Activated CD4-positive, alpha-beta T cell treated with anti-CD3 and anti-CD28 coated beads, Interleukin-2, amount 50 U/mL, for 24 hours (primary cell): ENCODE measurements around the gene MPI.
"Not testable (repeated sequence)": the region's sequence is repeated elsewhere in the genome, so short reads cannot be mapped to it uniquely, and the experiment has no call there.

Experiments used
- DNase-seq, 2 donors: peaks; one replicate each; pipeline ENCODE4 v3.0.0-alpha.2; 2020; ENCODE audit warnings: low read depth in 1 of 2, low spot score in 1 of 2

Gene MPI

DNA sequence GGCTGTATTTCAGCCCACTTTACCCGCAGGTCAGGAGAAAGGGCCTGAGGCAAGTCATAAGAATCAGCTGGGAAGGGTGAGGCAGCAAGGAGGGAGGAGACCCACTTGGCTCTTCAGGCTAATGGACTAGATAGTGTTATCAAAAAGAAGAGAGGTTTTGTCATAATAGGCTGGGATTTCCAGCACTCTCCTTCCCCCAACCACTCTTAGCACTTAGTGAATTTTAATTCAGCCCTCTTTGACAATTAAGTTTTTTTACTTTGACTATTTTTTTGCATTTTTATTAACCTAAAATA, 771 bp downstream of the MPI start:
- no peak for DNase-seq

DNA sequence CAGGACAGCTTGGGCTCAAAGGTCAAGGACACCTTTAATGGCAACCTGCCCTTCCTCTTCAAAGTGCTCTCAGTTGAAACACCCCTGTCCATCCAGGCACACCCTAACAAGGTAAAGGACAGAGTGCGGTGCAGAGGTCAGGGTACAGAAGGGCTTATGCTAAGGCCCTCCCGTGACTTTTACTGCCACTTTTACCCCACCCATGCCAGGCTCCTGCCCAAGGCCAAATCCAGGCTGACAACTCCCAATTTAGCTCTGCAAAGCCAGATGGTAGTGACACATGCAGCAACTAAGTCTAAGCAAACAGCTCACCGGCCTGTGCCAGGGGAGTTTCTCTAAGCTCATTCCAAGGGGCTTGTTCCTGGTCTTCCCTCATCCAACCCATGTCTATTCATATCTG, 1.6 kb downstream of the MPI start:
- DNase-seq, result no peak

DNA sequence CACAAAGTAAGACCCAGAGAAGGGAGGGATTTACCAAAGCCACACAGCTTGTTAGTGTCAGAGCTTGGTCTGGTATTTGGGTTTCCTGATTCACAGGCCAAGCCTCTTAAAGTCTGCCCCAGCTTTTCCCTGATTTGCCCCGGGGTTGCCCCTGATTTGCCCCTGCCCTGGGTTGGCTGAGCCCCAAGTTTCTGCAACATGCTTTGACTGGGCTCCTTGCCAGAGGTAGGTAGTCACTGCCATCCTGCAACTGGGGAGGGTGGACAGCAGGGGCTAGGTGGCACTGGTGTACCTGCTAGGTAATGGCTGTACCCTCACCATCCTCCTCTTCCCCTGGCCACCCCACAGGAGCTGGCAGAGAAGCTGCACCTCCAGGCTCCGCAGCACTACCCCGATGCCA, 2.5 kb downstream of the MPI start:
- DNase-seq, result no peak

DNA sequence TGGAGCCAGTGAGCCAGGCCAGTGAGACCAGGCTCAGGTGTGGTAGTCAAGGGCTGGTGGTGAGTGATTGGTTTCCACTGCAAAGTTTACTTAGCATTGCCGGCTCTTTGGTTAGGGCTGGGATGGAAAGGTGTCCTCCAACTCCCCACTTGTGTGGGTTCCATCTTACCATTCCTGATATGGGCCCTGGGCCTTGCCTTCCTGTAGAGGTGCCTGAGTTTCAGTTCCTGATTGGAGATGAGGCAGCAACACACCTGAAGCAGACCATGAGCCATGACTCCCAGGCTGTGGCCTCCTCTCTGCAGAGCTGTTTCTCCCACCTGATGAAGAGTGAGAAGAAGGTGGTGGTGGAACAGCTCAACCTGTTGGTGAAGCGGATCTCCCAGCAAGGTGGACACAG, 3.1 kb downstream of the MPI start:
- DNase-seq, result no peak

DNA sequence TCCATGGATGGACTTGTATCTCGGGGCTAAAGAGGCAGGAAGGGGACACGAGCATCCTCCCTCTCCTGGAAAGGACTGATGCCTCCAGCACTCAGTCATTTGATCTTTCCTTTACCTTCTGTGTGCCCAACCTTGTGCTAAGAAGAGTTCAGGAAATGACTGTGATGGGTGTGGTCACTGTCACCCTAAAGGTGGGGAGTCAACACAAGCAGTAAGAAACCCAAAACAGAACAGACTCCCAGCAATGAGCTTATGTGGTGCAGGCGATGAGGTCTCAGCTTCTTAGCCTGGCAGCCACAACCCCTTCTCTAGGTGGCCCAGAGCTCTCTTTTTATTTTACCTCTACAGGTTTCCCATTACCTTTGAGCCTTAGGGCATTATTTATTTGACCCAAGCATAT, 3.8 kb downstream of the MPI start:
- no peak for DNase-seq

DNA sequence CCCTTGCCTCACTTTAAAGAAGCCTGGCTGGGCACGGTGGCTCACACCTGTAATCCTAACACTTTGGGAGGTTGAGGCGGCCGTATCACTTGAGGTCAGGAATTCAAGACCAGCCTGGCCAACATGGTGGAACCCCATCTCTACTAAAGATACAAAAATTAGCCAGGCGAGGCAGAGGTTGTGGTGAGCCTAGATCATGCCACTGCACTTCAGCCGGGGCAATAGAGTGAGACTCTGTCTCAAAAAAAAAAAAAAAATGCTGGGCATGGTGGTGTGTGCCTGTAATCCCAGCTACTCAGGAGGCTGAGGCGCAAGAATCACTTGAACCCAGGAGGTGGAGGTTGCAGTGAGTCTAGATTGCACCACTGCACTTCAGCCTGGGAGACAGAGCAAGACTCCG, 4.5 kb downstream of the MPI start:
- DNase-seq, result not testable (repeated sequence)

DNA sequence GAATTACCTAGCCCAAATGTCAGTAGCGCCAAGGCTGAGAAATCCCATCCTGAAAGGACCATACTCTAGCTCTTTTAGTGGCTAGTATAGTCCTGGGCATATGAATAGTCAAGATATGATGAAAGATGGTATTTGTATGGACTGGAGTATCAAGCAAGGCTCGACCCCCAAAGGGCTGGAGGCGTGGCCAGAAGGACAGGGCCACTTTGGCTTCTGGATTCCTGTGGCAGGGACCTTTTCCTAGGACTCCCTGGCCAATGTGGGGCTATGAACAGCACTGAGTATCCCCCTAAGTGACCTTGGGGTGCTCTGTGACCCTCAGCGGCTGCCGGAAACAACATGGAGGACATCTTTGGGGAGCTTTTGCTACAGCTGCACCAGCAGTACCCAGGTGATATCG, 6.0 kb downstream of the MPI start:
- no peak for DNase-seq

DNA sequence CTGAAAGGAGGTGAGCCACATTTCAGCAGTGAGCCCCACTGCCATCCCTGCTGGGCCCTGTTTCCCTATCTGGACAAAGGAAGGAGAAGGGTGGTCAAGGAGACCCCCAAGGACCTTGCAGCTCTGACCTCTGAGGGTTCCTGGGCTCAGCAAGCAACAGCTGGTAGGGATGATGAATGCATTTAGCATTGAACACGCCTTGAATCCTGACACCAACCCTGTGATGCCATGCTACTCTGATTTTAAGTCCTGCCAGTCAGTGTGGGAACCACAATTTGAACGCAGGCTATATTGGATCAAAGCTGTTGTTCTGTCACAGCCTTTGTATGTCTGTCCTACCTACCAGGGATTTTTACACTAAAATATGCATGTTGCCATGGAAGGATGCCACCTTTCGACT, 6.5 kb downstream of the MPI start:
- no peak for DNase-seq

DNA sequence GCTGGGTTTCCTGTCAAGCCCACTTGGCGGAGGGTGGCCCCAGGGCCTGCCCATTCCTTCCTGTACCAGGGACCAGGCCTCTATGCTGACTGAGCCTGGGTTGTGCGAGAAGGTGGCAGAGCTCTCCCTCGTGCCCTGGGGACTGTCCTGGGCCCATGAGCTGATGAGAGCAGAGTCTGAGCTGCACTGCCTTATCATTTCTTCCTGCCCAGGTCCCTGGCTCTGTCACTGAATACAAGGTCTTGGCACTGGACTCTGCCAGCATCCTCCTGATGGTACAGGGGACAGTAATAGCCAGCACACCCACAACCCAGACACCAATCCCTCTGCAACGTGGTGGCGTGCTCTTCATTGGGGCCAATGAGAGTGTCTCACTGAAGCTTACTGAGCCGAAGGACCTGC, 7.5 kb downstream of the MPI start:
- DNase-seq, result no peak

DNA sequence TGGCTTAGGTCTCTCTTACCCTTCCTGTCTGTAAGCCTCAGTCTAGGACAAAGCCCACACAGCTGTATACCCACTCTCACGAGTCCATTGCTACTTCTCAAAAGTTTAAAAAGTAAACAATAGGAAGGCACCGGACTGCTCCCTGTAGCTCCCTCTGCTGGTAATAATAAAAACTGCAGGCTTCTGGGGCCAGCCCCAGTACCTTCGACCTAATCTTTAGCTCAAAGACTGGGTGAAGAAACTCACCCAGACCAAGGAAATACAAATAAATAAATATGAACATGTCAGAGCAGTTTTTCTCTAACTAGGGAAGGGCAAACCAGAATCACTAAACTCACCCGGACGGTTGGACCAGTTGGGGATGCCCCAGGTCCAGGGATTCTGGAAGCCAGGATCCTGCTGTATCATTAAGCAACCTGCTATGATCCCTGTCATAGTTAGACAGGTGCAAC, 11.8 kb downstream of the MPI start:
- DNase-seq, result peak; percentile 40 to 57

DNA sequence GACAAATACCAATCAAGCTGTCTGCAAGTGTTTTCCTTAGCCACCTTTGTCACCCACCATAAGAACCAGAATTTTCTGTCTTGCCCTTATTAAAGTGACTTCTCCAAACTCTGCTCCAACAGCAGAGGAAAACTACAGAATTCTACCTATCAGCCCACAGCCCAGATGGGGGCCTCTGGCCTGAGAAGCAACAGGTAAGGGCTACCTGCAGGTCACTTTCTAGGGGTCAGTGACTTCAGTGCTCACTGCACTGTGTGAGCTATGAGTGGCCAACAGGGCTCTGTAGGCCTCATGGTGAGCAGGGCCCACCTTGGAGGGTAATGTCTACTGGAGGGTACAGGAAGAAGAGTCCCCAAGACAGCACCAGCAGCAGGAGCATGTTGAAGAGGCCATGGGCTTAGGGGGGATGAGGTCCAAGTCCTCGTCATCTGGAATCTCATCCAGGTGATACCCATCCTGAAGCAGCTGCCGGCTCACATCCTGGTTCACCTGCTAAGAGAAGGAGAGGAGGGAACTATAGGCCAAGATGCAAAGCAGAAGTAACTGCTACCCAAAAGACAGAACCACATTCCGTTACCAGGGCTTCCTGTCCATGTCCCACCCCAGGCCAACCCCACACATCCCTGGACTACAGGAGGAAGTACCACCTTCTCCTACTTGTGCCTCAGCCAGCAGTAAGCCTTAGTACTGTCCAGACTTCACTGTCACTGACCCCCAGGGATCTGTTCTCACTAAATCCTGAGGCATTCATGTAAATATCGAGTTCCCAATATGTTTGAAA, 12.6 kb downstream of the MPI start:
- no peak for DNase-seq

DNA sequence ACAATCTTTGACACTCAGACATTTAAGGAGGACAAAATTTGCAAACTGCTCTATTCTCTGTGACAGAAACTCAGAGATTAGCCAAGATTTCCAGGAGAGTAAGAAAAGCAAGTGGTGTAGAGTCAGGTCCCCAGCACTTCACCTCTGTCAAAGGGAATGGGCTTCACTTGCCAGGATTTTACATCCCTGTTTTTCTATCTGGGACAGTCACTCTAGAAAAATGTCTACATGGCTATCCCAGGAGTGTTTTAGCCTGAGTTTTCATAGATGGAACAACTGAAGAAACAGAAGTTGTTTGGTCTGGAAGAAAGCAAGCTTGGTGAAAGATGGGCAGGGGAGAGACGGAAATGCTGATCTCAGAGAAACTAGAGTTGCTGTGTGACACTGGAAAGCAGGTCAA, 13.8 kb downstream of the MPI start:
- DNase-seq, result no peak

DNA sequence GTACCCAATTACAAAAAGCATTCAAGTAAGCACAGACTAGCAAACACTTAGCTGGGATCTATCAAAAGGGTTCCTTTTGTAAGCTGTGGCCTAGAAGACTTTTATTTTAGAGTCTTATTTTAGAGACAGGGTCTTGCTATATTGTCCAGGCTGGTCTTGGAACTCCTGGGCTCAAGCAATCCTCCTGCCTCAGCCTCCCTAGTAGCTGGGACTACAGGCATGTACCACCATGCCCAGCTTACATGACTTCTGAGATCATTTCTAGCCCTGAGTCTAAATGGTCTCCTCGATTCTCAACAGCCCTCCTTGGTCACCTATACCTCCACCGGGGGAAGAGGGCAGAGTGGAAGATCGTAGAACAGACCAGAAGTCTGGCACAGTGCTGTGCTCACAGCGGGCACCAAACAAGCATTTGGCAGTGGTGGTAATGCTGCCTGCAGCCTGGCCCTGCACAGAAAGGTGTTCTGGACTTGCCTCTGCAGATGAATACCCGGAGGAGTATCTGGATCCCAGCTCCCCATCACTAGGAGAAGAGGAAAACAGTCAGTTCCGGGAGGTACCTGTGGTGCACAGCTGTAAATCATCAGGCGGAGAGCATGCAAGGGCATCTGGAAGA, 14.5 kb downstream of the MPI start:
- DNase-seq, result no peak

DNA sequence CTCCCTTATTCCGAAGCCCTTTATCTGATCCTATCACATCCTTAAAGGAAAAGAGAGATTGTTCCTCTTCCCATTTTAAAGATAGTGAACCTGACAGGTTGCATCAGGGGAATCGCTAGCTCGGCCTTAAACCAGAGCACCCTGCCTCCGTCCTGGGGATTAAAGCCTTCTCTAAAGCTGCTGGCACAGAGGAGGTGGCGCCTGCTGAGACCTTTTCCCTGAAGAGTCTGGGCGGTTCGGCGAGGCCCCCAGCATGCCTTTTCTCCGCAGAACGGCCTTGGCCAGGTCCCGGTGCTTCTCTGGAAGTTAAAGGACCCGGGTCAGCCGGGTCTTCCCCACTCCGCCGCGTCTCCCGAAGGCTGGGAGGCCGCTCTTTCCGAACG, 16.2 kb downstream of the MPI start:
- DNase-seq, result peak; percentile 13 to 15

DNA sequence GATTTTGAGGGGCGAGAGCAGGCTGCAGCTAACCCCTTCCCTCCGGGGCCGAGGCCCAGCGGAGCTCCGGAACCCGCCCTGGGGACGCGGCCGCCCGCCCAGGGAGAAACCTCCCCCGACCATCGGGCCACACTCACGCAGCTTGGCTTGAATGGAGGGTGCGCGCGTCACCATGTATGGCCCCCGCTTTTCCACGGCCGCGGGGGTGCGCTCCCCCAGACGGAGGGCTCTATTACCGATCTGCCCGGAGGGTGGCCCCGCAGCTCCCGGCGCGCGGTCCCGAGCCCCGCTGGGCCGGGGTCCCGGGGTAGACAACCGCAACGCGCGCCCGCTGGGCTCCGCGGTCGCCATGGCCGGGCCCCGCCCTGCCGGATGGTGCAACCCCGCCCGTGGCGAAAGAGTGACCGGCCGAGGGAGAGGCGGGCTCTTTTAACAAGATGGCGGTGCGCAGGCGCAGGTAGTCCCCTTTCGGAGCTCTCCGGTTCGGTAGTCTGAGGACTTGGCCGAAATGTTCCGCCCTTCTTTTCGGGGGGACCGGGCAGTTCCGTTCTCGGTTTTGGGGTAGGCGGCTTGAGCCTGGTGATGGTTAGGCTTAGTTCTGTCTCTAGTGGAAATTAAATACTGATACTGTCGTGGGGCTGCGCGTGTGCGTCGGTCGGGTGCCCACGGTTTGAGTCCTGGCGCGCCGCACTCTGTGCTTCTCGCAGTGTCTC, 16.8 kb downstream of the MPI start, which contains the start of gene FAM219B:
Gene FAM219B, minus strand, starts transcription at position 402 of the 713 bp plus-strand sequence. Its CDS starts 51 bp downstream, at position 351.
- peak; percentile 47 to 66 for DNase-seq

DNA sequence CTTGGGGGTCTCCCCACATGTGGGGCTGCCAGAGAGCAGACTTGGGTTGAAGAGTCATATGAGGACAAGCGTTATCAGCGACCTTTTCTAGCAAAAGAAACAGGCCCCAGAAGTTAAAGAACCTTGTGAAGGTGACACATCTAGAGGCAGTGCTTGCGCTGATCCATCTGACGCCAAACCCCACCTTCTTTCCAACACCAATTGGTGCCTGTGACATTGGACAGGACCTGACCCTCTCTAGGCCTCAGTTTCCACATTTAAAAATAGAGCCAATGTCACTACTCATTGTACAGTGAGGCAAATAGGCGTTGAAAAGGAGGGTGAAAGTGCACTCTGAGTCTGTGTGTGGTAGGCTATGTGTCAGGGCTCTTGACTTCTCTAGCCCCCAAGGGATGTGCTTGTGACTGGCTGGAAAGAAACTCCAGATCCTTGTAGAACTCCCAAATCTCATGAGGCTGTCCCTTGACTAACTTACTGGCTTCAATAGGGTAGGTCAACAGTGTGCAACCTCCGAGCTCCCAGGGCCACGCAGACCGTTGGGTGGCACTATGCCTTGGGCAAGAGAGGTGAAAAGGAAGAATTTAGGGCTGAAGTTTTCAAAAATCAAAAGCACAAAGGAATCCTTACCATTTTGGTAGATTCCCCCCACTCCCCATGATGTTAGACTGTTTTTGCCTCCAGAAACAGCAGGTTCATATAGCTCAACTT, 17.5 kb downstream of the MPI start:
- no peak for DNase-seq

DNA sequence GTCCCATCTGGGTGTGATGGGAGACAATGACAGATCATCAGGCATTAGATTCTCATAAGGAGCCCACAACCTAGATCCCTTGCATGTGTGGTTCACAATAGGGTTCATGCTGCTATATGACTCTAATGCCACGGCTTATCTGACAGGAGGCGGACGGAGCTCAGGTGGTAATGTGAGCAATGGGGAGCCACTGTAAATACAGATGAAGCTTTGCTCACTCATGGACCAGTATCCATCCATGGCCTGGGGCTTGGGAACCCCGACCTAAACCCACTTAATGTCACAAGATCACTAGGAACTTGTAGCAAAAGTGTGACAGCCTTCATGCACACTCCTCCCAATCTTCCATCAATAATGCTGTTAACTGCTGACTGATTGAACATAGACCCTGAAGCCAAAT, 18.8 kb downstream of the MPI start:
- no peak for DNase-seq

DNA sequence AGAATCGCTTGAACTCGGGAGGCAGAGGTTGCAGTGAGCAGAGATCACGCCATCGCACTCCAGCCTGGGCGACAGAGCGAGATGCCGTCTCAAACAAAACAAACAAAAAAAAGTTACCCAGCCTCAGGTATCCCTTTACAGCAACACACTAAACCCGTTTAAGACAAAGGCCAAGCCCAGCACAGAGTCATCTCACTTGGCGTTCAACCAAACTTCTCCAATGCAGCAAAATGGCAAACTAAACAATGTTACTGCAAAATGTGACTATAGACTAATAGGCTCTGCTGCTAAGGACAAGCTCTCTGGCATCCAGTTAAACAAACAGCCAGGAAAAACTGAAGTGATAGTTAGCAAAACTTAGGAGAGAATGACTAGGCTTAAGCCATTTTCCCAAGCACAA, 23.2 kb downstream of the MPI start:
- DNase-seq, result no peak

DNA sequence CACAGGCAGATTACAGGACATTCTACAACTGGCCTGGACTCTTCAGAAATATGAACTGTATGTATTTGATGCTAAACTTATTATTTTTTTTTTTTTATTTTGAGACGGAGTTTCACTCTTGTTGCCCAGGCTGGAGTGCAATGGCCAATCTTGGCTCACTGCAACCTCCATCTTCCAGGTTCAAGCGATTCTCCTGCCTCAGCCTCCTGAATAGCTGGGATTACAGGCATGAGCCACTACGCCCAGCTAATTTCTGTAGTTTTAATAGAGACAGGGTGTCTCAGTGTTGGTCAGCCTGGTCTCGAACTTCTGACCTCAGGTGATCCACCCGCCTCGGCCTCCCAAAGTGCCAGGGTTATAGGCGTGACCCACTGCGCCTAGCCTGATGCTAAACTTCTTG, 24.0 kb downstream of the MPI start:
- DNase-seq, result not testable (repeated sequence)

DNA sequence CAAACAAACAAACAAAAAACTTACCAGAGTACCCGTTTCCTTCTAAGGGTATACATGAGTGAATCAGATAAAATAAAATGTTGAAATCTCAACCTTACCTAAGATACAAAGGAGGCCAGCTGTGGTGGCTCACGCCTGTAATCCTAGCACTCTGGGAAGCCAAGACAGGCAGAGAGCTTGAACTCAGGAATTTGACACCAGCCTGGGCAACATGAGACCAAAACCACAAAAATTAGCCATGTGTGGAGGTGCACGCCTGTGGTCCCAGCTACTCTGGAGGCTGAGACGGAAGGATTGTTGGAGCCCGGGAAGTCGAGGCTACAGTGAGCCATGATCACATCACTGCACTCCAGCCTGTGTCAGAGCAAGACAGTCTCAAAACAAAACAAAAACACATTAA, 27.8 kb downstream of the MPI start:
- no peak for DNase-seq

DNA sequence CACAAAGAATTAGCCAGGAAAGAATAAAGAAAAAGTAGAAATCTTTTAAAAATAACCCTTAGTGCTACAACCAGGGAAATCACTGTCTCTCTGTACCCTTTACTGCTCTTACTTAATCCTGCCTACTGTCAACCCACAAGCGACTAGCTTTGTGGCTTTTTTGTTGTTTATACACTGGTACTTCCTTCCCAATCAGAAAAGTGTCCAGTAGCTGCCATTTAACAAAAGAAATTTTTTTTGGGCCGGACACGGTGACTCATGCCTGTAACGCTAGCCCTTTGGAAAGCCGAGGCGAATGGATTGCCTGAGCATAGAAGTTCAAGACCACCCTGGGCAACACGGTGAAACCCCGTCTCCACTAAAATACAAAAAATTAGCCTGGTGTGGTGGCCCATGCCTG, 30.6 kb downstream of the MPI start:
- DNase-seq, result no peak

DNA sequence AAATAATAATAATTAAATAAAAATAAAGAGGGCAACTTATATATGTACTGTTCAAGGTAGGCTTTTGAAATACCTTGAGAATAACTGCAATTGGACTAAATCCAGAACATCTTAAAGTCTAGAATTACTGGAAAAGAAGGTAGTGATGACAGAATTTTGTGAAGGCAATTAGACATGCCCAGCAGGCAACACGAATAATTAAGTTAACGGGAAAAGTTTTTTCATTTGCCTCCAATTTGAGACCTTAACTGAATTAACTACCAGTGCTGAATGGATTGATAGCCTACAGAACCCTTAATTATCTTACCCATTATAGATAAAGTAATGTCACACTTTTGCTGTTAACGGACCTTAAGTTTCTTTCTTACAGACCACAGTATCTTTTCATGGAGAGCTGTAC, 34.7 kb downstream of the MPI start:
- DNase-seq, result no peak
